ENCODE data around the gene BMPR1A. TPM values are rescaled to one million over a fixed set of nuclear protein-coding genes. Genes with fewer than 3 reads are reported as not detected.

Gene BMPR1A
- total RNA-seq, 4 donors from 2014 or later: 72.7 to 89.5 (median 84.2) TPM

DNA sequence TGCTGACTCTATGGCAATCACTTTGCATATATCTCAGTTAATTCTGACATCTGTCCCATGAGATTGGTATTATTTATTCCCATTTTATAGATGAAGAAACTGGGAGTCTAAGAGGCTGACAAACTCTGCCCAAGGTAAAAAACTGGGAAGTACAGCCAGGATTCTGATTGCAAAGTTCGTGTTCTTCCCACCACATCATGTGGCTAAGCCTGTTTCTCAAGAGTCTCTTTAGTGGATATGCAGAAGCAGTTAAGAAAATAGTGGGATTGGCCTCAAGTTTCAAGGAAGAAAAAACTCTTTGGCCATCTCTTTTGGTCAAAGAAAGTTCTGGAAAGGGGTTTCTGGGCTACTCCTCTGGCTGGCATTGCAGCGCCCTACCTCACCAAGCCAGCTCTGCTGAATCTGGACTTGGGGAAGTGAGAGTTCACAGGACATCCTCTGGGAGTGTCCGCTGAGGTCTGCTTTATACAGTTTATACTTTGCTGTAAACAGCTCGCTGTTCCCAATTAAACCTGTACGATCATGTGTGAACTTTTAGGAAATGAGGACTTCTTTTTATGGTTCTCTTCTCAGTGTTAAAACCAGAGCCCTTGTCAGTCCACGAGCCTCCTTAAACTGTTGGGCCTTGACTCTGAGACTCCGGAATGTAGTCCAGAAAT is 12.2 kb upstream of the BMPR1A start:
- Histone ChIP-seq H3K4me1 (peaks cover 11 to 20% of the 10 kb centered on the region in 2 donors), H3K27me3 (no peaks in the 10 kb centered on the region), H3K9me3 (no peaks in the 10 kb centered on the region), H3K4me3 (replicated peaks in 1 of 3) (no peak overlapping the region), H3K36me3 (no peaks in the 10 kb centered on the region), H3K27ac (peak overlapping the region; percentile 64 to 89 (median 81))
- DNase-seq: no peak
- TF ChIP-seq CTCF (IDR thresholded peaks at IDR 0.05): no peak
- TF ChIP-seq POLR2A (IDR thresholded peaks at IDR 0.05): peak in 1 of 2 donors; percentile 27
- intact Hi-C loops (cut with DNase I): no loop called here
- WGBS, 2 donors: 69 to 70% methylated on average over 7 of the region's 7 CpGs

GRCh38 chr10:86747796-86748581 is 8.4 kb upstream of the BMPR1A start:
- TF ChIP-seq POLR2A (IDR thresholded peaks at IDR 0.05) (no peak), CTCF (IDR thresholded peaks at IDR 0.05) (no peak)
- no peaks in the 10 kb centered on the region for H3K9me3 ChIP-seq
- H3K36me3 ChIP-seq: no peaks in the 10 kb centered on the region
- no peak for DNase-seq
- H3K4me3 ChIP-seq (replicated peaks in 1 of 3): no peak overlapping the region
- H3K4me1 ChIP-seq: peaks cover 11 to 28% of the 10 kb centered on the region in 2 donors
- intact Hi-C loops (cut with DNase I): no loop called here
- H3K27me3 ChIP-seq: no peaks in the 10 kb centered on the region
- WGBS, 2 donors: 60 to 66% methylated on average over 7 of the region's 7 CpGs
- no peak overlapping the region for H3K27ac ChIP-seq

GRCh38 chr10:86749854-86750253 is 6.6 kb upstream of the BMPR1A start:
- H3K27ac ChIP-seq: no peak overlapping the region
- intact Hi-C loops (cut with DNase I): no loop called here
- no peaks in the 10 kb centered on the region for H3K36me3 ChIP-seq
- H3K4me3 ChIP-seq (replicated peaks in 1 of 3): no peak overlapping the region
- no peaks in the 10 kb centered on the region for H3K9me3 ChIP-seq
- H3K27me3 ChIP-seq: no peaks in the 10 kb centered on the region
- TF ChIP-seq POLR2A (IDR thresholded peaks at IDR 0.05): no peak
- TF ChIP-seq CTCF (IDR thresholded peaks at IDR 0.05): no peak
- 93% methylated on average over 9 of the region's 9 CpGs for WGBS, 2 donors
- no peak for DNase-seq
- H3K4me1 ChIP-seq: peaks cover 10 to 21% of the 10 kb centered on the region in 2 donors

DNA sequence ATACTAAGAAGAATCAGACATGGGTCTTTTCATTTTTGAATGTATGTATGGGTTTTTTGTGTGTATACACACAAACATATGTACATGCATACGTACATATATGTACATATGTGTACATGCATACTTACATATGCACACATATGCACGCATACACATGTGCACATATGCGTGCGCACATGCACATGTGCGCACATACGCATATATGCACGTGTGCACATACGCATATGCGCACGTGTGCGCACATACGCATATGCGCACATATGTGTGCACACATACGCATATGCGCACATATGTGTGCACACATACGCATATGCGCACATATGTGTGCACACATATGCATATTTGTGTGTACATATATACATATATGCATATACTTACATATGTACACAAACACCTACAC is 4.9 kb upstream of the BMPR1A start:
- no peaks in the 10 kb centered on the region for H3K27me3 ChIP-seq
- TF ChIP-seq POLR2A (IDR thresholded peaks at IDR 0.05): no peak
- TF ChIP-seq CTCF (IDR thresholded peaks at IDR 0.05): no peak
- WGBS, 2 donors: 80 to 96% methylated on average over 17 of the region's 17 CpGs
- peaks cover 10 to 24% of the 10 kb centered on the region in 2 donors for H3K4me1 ChIP-seq
- intact Hi-C loops (cut with DNase I): no loop called here
- no peaks in the 10 kb centered on the region for H3K9me3 ChIP-seq
- no peaks in the 10 kb centered on the region for H3K36me3 ChIP-seq
- H3K27ac ChIP-seq: no peak overlapping the region
- no peak overlapping the region for H3K4me3 ChIP-seq (replicated peaks in 1 of 3)
- no peak for DNase-seq

- Histone ChIP-seq H3K27me3 (no peaks in the 10 kb centered on the region), H3K9me3 (no peaks in the 10 kb centered on the region), H3K4me3 (replicated peaks in 1 of 3) (no peak overlapping the region), H3K36me3 (no peaks in the 10 kb centered on the region), H3K4me1 (peaks cover 10 to 24% of the 10 kb centered on the region in 2 donors), H3K27ac (peak overlapping the region in 1 of 3 donors; percentile 99)
- no peak for DNase-seq
- intact Hi-C loops (cut with DNase I): no loop called here
- no peak for TF ChIP-seq POLR2A (IDR thresholded peaks at IDR 0.05)
- TF ChIP-seq CTCF (IDR thresholded peaks at IDR 0.05): no peak
- WGBS, 2 donors: 81 to 82% methylated on average over 4 of the region's 4 CpGs
Measured at GRCh38 chr10:86752311-86752710, 4.1 kb upstream of the BMPR1A start.
